C4-2B (cell line): ENCODE results near the gene RAPGEF1.

Experiments
- H3K27ac ChIP-seq: fragments of 450-650 bp; 2 replicates; pipeline ENCODE4 v1.5.1; 2017
- ZFX ChIP-seq: fragments of 450-650 bp; IDR thresholded peaks from 2 replicates; pipeline ENCODE4 v1.6.1; 2017
- TF ChIP-seq, protein P1 (sequence below): fragments of 450-650 bp; conservative IDR thresholded peaks from 2 replicates; pipeline ENCODE4 v1.5.1; 2017; ENCODE audit warnings: mild to moderate bottlenecking

The RAPGEF1 gene

DNA sequence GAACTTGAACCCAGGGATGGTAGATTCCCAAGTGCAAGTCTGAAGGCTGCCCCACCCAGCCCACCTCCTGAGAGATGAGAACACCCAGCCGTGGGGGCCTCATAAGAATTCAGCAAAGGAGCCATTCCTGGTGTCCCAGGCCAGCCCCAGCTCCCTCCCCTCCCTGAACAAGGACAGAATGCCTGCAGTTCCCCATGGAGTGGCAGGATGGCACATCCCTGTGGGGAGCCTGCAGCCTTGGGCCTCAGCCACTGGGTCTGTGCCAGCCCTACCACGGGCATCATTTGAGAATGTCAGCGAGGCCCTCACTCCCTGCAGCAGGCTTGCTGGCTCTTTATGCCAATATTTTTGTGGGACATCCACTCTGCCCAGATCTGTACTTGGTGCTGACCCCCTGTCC lies 36.2 kb upstream of the RAPGEF1 start:
- TF ChIP-seq ZFX: no peak
- TF ChIP-seq, protein P1, sequence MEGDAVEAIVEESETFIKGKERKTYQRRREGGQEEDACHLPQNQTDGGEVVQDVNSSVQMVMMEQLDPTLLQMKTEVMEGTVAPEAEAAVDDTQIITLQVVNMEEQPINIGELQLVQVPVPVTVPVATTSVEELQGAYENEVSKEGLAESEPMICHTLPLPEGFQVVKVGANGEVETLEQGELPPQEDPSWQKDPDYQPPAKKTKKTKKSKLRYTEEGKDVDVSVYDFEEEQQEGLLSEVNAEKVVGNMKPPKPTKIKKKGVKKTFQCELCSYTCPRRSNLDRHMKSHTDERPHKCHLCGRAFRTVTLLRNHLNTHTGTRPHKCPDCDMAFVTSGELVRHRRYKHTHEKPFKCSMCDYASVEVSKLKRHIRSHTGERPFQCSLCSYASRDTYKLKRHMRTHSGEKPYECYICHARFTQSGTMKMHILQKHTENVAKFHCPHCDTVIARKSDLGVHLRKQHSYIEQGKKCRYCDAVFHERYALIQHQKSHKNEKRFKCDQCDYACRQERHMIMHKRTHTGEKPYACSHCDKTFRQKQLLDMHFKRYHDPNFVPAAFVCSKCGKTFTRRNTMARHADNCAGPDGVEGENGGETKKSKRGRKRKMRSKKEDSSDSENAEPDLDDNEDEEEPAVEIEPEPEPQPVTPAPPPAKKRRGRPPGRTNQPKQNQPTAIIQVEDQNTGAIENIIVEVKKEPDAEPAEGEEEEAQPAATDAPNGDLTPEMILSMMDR: no peak

DNA sequence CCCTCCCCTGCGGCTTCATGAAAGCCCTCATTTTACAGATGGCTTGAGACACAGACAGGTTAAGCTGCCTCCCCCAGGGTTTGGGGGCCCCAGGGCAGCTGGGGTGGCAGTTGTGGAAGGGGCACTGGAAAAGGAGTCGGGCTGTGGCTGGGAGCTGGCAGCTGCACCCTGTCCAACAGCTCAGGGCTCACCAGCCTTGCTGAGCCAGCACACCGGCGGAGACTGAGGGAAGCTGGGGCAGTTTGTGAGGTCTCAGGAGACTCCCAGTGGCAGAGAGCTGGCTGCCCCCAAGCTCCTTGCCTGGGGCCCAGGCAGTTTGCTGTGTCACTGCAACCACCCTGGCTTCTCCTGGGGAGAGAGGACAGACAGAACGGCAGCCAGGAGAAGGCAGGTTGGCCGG lies 34.8 kb upstream of the RAPGEF1 start:
- TF ChIP-seq ZFX: no peak
- TF ChIP-seq, protein P1: no peak
- H3K27ac ChIP-seq: no peak overlapping the region

More for the DNA sequence above, 36.2 kb upstream of the RAPGEF1 start:
- H3K27ac ChIP-seq: no peak overlapping the region

DNA sequence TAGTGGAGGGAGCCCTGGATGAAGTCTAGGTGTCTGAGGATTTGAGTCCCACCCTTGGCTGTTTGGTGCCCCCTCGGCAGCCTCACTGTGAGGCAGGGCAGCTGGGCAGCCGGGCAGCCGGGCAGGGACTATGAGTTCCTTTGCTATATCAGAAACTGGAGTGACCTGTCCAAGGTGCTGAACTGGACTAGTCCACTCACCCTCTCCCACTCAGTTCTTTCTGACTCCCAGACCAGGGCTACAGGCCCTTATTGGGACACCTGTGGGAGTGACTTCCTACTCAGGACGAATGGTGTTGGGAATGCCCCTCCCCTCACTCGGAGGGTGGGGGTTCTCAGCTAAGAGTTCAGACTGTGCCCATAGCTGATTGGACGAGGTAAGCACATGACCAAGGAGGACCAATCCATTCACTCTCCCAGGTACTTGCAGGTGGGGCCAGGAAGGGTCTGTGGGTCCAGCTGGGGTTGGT lies 34.1 kb upstream of the RAPGEF1 start:
- no peak overlapping the region for H3K27ac ChIP-seq
- TF ChIP-seq ZFX: no peak
- TF ChIP-seq, protein P1: no peak

DNA sequence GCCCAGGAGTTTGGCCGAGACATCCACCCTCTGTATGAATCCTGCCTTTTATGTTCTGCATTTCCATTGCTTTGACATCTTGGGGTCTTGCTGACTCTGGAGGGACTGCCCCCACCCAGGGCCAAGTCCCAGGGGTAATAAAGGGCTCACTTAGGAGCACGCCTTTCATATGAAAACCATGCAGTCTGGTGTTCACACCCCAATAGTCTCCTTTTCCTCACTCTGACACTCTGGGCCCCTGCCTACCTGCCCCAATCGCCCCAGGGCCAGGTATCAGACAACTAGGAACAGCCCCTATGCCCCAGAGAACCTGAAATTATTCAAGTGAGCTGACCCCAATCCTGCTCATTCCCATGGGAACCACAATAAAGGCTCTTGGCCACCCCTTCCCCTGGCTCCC lies 33.1 kb upstream of the RAPGEF1 start:
- H3K27ac ChIP-seq: no peak overlapping the region
- TF ChIP-seq ZFX: no peak
- TF ChIP-seq, protein P1: no peak

DNA sequence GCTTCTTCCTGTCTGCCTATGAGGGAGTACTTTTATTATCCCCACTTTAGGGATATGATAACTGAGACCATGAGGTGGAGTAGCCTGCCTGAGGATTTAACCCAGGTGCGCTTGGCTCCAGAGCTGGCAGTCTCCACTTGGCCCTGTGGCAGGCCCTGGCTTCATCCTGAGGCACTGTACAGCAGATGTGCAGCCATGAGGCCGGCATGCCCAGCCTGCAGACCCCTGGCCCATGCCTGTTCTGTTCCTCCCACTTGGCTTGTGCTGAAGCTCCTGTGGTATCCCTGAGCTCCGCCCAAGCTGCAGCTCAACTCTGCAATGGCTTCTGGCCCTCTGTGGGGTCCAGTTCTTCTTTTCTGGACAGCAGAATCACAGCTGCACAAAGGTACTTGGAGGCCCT lies 31.8 kb upstream of the RAPGEF1 start:
- H3K27ac ChIP-seq: no peak overlapping the region
- TF ChIP-seq ZFX: no peak
- TF ChIP-seq, protein P1: no peak

DNA sequence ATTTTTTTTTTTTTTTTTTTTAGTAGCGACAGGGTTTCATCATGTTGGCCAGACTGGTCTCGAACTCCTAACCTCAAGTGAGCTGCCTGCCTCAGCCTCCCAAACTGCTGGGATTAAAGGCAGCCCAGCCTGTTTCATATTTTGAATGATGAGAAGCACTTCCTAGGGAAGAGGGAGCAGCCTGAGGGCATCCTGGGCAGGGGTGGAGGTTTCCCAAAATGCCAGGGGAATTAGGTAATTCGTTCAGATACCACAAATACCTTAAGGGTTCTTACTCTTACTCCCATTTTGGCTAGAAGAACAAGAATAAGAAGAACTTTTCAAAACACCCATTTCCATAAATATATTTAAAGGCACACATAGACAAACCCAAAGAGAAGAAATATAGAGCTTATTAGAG lies 29.5 kb upstream of the RAPGEF1 start:
- H3K27ac ChIP-seq: no peak overlapping the region
- no peak for TF ChIP-seq ZFX
- TF ChIP-seq, protein P1: no peak

DNA sequence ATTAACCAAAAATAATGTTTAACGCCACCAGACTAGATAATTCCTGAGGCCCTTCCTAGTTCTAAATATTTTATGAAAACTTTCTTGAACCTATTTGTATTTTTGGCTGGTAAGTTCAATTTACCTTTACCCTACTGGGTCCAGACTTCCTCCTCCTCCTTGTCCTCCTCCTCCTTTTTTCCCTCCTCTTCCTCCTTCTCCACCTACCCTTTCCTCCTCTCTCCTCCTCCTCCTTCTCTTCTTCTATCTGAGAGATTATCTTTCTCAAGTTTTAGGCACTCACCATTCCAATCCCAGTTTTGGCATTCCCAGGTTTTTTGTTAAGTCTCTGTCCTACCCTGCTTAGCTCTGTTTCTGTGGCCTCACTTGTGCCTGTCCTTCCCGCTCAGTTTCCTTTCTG lies 24.7 kb upstream of the RAPGEF1 start:
- TF ChIP-seq ZFX: no peak
- TF ChIP-seq, protein P1: no peak
- no peak overlapping the region for H3K27ac ChIP-seq
